Transverse colon (tissue), 4 donors: Measurements from ENCODE around the gene PPP5C. TPM values are rescaled to one million over a fixed set of nuclear protein-coding genes. Genes with fewer than 3 reads are reported as not detected.
"Not testable (repeated sequence)": the region's sequence is repeated elsewhere in the genome, so short reads cannot be mapped to it uniquely, and the experiment has no call there.

Experiments
- DNase-seq: peaks from one replicate; pipeline ENCODE4 v3.0.0-alpha.2; 2019
- H3K27ac ChIP-seq, 4 donors: fragments of 200-600 bp; sonication (generic); 2 replicates each; pipeline ENCODE4 v1.5.1; 2016 to 2018; ENCODE audit warnings: inconsistent platforms in 4 of 4
- H3K27me3 ChIP-seq: fragments of 200-600 bp; sonication (generic); 2 replicates; pipeline ENCODE4 v1.5.1; 2017; ENCODE audit warnings: inconsistent platforms
- H3K36me3 ChIP-seq, 4 donors: fragments of 200-600 bp; sonication (generic); 2 replicates each; pipeline ENCODE4 v1.5.1; 2017 to 2019; ENCODE audit warnings: inconsistent platforms in 4 of 4
- H3K4me1 ChIP-seq, 4 donors: fragments of 200-600 bp; sonication (generic); 2 replicates each; pipeline ENCODE4 v1.5.1; 2017 to 2020; ENCODE audit warnings: inconsistent platforms in 4 of 4
- H3K4me3 ChIP-seq, 4 donors: fragments of 200-600 bp; sonication (generic); 1 replicate in 1 of 4; 2 replicates in 3 of 4; pipeline versions ENCODE4 v1.5.1 to v1.6.1; 2017 to 2019; ENCODE audit warnings: inconsistent platforms in 4 of 4
- H3K9me3 ChIP-seq, 2 donors: fragments of 200-600 bp; sonication (generic); 2 replicates each; pipeline ENCODE4 v1.5.1; 2017 to 2019; ENCODE audit warnings: inconsistent platforms in 2 of 2
- CTCF ChIP-seq, 5 experiments: fragments of 200-600 bp in 3 of 5; fragments of 450-650 bp in 2 of 5; sonication (generic) in 3 of 5; IDR thresholded peaks; 1 replicate in 2 of 5; 2 replicates in 3 of 5; pipeline ENCODE4 v1.5.1; 2016 to 2017; ENCODE audit warnings: antibody characterized with exemption in 5 of 5, inconsistent platforms in 3 of 5, mild to moderate bottlenecking in 2 of 5, moderate library complexity in 1 of 5
- EP300 ChIP-seq: sonication (generic); formaldehyde crosslinking; IDR thresholded peaks from one replicate; pipeline ENCODE4 v1.6.1; 2017; ENCODE audit warnings: antibody characterized with exemption, low read depth
- POLR2A ChIP-seq: fragments of 450-650 bp; IDR thresholded peaks from one replicate; pipeline ENCODE4 v1.6.1; 2016; ENCODE audit warnings: antibody characterized with exemption, mild to moderate bottlenecking, moderate library complexity
- POLR2AphosphoS5 ChIP-seq, 3 donors: sonication (generic); formaldehyde crosslinking; IDR thresholded peaks; one replicate each; pipeline ENCODE4 v1.6.1; 2016; ENCODE audit warnings: antibody characterized with exemption in 3 of 3
- WGBS, 2 donors: methylation state at CpG; one replicate each; pipeline ENCODE4 v1.1.5; 2018; ENCODE audit warnings: low coverage in 1 of 2; 5-methylcytosine and 5-hydroxymethylcytosine counted together
- in situ Hi-C, 4 donors: fragments of 200-750 bp; cut with MboI; loops; one replicate each; pipeline versions ENCODE4 v1.15.0 to v1.15.1; 2017; ENCODE audit warnings: low sequenced_read_pairs in 3 of 4, low pct_ligation_motif_present in 1 of 4, low pct_unique_long_range_greater_than_20kb in 1 of 4
- intact Hi-C: fragments of 100-400 bp; cut with DNase I; formaldehyde crosslinking; loops from one replicate; pipeline ENCODE4 v1.15.1; 2023; ENCODE audit warnings: low total_unique reads
- total RNA-seq, 4 donors: library from RNA; depleted of rRNA; stranded (reverse); fragments of >200 nt; gene quantifications; one replicate each; pipeline ENCODE4 v1.1.0, GENCODE V29; 2016

Gene PPP5C
- total RNA-seq, 4 donors from 2014 or later, result 78.8 to 132 (median 96.8) TPM

GRCh38 chr19:46373491-46374359, 26.8 kb downstream of the PPP5C start:
- Histone ChIP-seq H3K27me3 (no peaks in the 10 kb centered on the region), H3K36me3 (peaks cover 0 to 13% (median 6%) of the 10 kb centered on the region in 4 donors), H3K4me3 (no peak overlapping the region), H3K27ac (peak overlapping the region; percentile 70 to 84 (median 78)), H3K9me3 (no peaks in the 10 kb centered on the region), H3K4me1 (peaks cover 24 to 35% (median 30%) of the 10 kb centered on the region in 4 donors)
- in situ Hi-C loops (no loop called here), intact Hi-C loops (no loop called here)
- no peak for TF ChIP-seq POLR2A
- TF ChIP-seq POLR2AphosphoS5 (IDR thresholded peaks at IDR 0.05), result peak in 2 of 3 donors; percentile 30 to 61
- no peak for TF ChIP-seq CTCF (IDR thresholded peaks at IDR 0.05)
- peak; percentile 94 for DNase-seq
- WGBS, 2 donors, result 51% methylated on average over 16 of the region's 17 CpGs; no CpG with 5 or more reads in 1 of the 2 donors

DNA sequence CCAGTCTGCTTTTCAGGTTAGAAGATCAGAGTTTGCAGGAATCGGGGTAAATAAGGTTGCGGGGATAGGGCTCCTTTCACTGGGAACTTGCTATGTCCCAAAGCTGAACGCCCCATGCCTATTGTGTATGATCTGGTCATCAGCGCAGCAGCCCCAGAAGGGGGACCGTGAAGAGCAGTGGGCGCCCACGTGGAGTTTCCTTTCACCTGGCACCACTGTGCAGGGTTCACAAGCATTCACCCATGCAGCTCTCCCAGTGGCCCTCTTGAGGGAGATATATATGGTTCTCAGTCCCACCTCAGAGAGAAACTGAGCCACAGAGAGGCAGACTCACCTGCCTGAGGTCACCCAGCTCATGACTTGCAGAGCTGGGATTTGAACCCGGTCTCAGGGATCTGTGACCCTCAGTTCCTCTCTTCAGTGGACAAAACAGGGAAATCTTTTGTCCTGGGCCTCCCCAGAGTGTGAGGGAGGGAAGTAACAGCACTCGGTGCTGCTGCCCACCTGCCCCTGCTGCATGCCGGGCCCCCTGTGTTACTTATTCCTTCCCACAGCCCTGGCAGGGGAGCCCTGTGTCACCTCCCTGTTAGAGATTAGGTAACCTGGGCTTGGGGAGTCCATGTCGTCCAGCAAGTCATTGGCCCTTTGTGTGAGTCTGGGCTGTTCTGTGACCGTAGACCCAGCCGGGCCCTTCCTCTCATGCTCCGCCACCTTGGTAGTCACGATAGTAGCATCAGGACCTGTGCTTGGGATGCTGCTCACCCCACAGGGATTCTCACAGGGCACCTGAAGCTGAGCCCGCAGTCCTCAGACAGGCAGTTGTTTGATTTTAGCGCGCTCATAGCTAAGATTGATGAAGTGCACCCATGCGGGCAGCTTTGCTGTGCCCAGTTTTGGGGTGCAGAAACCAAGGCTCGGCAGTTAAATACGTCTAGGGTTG, 27.9 kb downstream of the PPP5C start:
- Histone ChIP-seq H3K4me3 (no peak overlapping the region), H3K27me3 (no peaks in the 10 kb centered on the region), H3K36me3 (peaks cover 0 to 13% (median 6%) of the 10 kb centered on the region in 4 donors), H3K4me1 (peaks cover 25 to 41% (median 30%) of the 10 kb centered on the region in 4 donors), H3K27ac (peak overlapping the region in 1 of 4 donors; percentile 84), H3K9me3 (no peaks in the 10 kb centered on the region)
- intact Hi-C loops (no loop called here), in situ Hi-C loops (no loop called here)
- WGBS, 2 donors, result 91 to 100% methylated on average over 1 to 20 of the region's 21 CpGs
- no peak for DNase-seq
- no peak for TF ChIP-seq EP300
- no peak for TF ChIP-seq POLR2A
- TF ChIP-seq POLR2AphosphoS5 (IDR thresholded peaks at IDR 0.05), result no peak
- TF ChIP-seq CTCF (IDR thresholded peaks at IDR 0.05), result no peak

DNA sequence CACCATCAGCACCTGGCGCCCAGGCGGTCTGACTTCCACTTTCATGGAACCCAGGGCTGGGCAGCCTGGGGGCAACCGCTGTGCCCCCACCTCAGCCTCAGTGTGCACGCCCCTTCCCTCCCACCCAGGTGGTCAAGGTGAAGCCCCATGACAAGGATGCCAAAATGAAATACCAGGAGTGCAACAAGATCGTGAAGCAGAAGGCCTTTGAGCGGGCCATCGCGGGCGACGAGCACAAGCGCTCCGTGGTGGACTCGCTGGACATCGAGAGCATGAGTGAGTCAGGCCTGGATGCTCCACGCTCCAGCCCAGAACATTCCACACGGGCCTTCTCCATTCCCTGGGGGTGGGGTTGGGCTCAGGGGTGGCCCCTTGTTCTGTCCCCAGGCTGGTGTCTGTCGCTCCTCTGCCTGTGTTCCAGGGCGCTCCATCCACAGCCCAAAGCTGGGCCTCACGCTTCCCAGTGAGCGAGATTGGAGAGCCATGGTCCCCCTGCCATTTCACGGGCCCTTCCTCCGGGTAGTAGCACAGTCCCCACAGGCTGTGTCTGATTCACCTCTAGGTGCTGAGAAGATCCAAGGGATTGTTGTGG, 28.7 kb downstream of the PPP5C start:
- in situ Hi-C loops, intact Hi-C loops, DNase-seq, H3K9me3 ChIP-seq, H3K27ac ChIP-seq, H3K4me3 ChIP-seq, H3K27me3 ChIP-seq: not testable (repeated sequence)
- H3K36me3 ChIP-seq, result peaks cover 0 to 20% (median 6%) of the 10 kb centered on the region in 4 donors
- 91% methylated on average over 20 of the region's 22 CpGs; no CpG with 5 or more reads in 1 of the 2 donors for WGBS, 2 donors
- peaks cover 25 to 41% (median 30%) of the 10 kb centered on the region in 4 donors for H3K4me1 ChIP-seq

DNA sequence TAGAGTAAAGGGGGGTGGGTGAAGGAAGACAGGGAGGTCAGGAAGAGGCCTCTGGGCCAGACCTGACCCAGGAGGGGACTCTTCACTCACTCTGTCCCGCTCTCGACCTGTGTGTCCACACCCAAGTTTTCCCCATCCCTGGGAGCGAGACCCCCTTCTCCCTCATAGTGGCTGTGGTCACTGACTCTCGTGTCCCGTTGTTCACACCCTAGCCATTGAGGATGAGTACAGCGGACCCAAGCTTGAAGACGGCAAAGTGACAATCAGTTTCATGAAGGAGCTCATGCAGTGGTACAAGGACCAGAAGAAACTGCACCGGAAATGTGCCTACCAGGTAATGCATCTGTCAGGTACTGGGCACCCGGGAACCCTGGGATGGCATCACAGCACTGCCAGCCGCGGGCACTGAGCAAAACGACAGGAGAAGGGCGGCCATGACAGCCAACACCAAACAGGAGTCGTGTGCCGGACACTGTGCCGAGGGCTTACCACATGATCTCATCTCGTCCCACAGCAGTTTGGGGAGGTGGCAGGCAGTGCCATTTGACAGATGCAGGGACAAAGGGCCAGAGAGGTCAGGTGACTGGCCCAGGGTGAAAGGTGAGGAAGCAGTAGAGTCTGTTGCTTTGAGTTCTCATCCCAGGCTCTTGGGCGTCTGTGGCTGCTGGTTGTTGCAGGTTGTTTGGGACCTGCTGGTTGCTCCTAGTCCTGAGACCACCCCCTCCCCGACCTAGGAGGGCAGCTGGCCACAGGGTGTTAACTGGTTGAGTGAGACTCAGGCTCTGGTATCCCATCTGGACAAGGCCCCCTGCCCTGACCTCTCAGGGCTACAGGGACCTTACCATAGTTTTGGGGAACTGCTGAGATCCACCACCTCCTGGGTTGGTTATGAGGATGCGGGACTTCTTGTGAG, 29.6 kb downstream of the PPP5C start:
- H3K36me3 ChIP-seq, result peaks cover 0 to 21% (median 9%) of the 10 kb centered on the region in 4 donors
- in situ Hi-C loops (no loop called here), intact Hi-C loops (no loop called here)
- no peak for TF ChIP-seq EP300
- TF ChIP-seq CTCF (IDR thresholded peaks at IDR 0.05), result no peak
- TF ChIP-seq POLR2A, result no peak
- TF ChIP-seq POLR2AphosphoS5 (IDR thresholded peaks at IDR 0.05), result no peak
- no peak overlapping the region for H3K27ac ChIP-seq
- H3K9me3 ChIP-seq, result no peaks in the 10 kb centered on the region
- DNase-seq, result no peak
- WGBS, 2 donors, result 96% methylated on average over 19 of the region's 20 CpGs; no CpG with 5 or more reads in 1 of the 2 donors
- H3K4me3 ChIP-seq, result no peak overlapping the region
- H3K27me3 ChIP-seq, result no peaks in the 10 kb centered on the region
- H3K4me1 ChIP-seq, result peaks cover 25 to 41% (median 30%) of the 10 kb centered on the region in 4 donors
